HG03342 (cell line): ENCODE results near the gene SORT1.

Source experiments
- ATAC-seq: cut with Tn5 transposase; IDR thresholded peaks from one replicate; pipeline ENCODE4 v1.9.1; 2021; ENCODE audit warnings: mild to moderate bottlenecking, moderate library complexity; ENCODE audit not compliant: unreplicated experiment

SORT1 gene

DNA sequence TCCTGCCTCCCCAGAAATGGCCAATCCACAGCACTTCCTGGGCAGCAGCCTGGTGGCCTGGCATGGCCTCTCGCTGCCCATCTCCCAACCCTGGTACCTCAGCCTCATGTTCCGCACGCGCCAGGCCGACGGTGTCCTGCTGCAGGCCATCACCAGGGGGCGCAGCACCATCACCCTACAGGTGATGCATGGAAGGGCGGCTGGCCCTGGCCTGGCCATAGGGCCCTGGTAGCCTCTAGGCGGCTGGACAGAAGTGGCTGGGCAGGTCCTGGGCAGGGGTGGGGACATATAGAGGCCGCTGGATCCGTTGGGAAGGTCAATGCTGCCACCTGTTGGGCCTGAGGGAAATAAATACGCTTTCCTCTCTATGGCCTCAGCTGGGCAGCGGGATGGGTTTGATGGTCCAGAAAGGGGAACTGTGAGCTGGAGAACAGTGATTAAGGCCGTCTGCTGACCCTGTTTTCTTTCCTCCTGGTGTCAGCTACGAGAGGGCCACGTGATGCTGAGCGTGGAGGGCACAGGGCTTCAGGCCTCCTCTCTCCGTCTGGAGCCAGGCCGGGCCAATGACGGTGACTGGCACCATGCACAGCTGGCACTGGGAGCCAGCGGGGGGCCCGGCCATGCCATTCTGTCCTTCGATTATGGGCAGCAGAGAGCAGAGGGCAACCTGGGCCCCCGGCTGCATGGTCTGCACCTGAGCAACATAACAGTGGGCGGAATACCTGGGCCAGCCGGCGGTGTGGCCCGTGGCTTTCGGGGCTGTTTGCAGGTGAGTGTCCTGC, 133.9 kb downstream of the SORT1 start:
- peak; percentile 74 for ATAC-seq

DNA sequence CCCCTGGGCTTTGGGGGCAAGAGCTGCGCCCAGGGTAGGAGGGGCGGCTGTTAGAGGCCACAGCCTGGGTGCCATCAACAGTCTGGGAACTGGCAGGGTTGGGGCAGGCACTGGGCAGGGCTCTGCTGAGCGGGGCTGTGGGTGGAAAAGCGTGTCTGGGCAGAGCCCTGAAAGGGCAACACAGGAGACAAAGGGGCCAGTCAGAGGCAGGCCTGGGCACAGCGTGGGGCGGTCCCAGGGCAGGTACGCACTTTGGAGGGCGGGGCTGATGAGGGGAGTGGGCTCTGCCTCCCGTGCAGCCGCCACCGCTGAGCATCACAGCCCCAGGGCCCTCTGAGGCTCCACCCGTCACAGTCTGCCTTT, 134.5 kb downstream of the SORT1 start:
- no peak for ATAC-seq

DNA sequence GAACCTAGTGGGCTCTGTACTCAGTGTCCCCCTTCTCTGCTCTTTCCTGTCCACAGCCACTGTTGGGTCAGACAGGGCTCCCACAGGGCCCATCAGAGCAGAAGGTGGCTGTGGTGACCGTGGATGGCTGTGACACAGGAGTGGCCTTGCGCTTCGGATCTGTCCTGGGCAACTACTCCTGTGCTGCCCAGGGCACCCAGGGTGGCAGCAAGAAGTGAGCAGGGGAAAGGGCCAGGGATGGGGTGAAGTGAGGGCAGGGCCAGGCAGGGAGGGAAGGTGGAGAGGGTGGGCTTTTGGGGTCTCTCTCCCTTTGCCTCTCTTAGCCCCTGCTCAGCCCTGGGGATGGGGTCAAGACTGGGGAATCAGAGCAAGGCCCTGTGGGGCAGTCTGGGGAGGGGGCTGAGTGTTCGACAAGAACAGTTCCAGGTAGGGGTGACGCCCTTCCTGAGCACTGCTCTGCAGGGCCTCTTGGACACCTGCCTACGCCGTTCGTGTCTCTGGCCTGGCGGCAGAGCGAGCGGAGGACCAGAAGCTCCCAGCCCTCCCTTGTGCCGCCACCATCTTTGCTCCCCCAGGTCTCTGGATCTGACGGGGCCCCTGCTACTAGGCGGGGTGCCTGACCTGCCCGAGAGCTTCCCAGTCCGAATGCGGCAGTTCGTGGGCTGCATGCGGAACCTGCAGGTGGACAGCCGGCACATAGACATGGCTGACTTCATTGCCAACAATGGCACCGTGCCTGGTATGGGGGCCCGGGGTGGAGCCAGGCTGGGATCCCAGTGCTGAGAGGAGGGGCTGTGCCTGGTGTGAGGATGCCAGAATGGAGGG, 135.3 kb downstream of the SORT1 start:
- ATAC-seq = no peak

GRCh38 chr1:109261578-109261977, 136.1 kb downstream of the SORT1 start:
- ATAC-seq = no peak

GRCh38 chr1:109261006-109261405, 136.7 kb downstream of the SORT1 start:
- no peak for ATAC-seq

DNA sequence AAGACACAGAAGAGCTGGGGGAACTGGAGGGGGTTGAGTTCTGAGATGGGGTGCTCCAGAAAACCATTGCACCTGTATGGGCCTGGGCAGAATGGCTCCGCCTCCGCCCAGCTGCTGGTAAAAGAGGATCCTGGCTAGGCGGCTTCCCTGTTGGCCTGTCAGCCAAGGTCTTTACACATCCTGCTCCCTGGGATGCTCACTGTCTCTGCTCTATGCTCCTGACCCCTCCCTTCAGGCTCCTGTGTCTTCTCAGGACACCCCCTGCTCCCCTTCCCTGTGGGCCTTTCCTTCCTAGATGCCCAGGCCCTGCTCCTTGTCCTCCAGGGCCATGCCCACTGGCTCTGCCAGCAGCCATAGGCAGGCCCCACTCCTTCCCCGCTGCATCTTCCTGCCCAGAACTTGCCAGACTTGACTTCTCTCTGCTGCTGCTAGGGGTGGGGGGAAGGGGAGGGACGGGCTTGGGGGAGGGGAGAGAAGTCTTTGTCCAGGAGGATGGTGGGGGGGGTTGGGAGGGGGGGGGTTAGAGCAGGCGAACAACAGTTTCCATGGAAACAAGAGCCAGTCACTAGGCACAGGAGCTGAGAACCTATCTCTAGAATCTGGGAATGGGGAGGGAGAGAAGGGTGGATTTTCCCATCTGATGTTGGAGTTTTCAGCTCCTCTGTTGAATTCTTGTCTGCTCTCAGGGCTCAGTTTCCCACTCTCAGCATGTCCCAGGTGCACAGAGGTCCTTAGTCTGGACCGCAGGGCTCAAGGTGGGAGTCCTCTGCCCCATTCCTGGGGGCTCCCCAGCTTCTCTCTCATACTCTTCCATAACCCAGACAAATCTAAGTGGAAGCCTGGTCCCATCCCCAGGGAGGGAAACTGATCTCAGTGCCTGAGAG, 137.8 kb downstream of the SORT1 start:
- no peak for ATAC-seq
